IMR-90 (cell line): ENCODE results near the gene TKFC. TPM values are rescaled to one million over a fixed set of nuclear protein-coding genes. Genes with fewer than 3 reads are reported as not detected.

ENCODE experiments used
- ATAC-seq: fragments of 200-7000 bp; cut with Tn5 transposase; 2 replicates; pipeline ENCODE4 v1.9.1; 2020; ENCODE audit warnings: low read depth, mild to moderate bottlenecking, moderate library complexity
- BruUV-seq: library from RNA; stranded (reverse); fragments of 400-500 nt; replicated peaks from 2 replicates; lab custom pipeline; 2021; lab: Mats Ljungman, UMichigan
- CTCF ChIA-PET: fragments of 300-600 bp; formaldehyde crosslinking; extraction: SDS; loops from one replicate; lab custom pipeline; 2021; ENCODE audit warnings: antibody characterized with exemption; lab: Yijun Ruan, JAX
- POLR2A ChIA-PET: fragments of 300-600 bp; sonication (Branson Sonifier 250); formaldehyde crosslinking; loops from one replicate; lab custom pipeline; 2022; ENCODE audit warnings: antibody characterized with exemption; ENCODE audit not compliant: unreplicated experiment; lab: Charles Lee
- DNase-seq: peaks from one replicate; pipeline ENCODE4 v3.0.0; 2013
- H2AFZ ChIP-seq: replicated peaks from 2 replicates; pipeline ENCODE3; 2013; ENCODE audit warnings: low read length, mild to moderate bottlenecking; ENCODE audit not compliant: poor library complexity
- H2AK5ac ChIP-seq: 2 replicates; pipeline ENCODE4 v1.6.1; 2013; ENCODE audit warnings: low read depth, low read length, inconsistent platforms
- H2AK9ac ChIP-seq: replicated peaks from 2 replicates; pipeline ENCODE3; 2013; ENCODE audit warnings: mild to moderate bottlenecking, low read depth, low read length, moderate library complexity; ENCODE audit not compliant: poor library complexity
- H2BK120ac ChIP-seq: 2 replicates; pipeline ENCODE4 v1.6.1; 2013; ENCODE audit warnings: low read depth, low read length, inconsistent platforms
- H2BK15ac ChIP-seq: 3 replicates; pipeline ENCODE4 v1.6.1; 2013; ENCODE audit warnings: low read depth, low read length, inconsistent platforms
- H2BK20ac ChIP-seq: 2 replicates; pipeline ENCODE4 v1.6.1; 2013; ENCODE audit warnings: low read depth, mild to moderate bottlenecking, inconsistent platforms, low read length, moderate library complexity
- H2BK5ac ChIP-seq: 2 replicates; pipeline ENCODE4 v1.6.1; 2013; ENCODE audit warnings: mild to moderate bottlenecking, low read depth, low read length, inconsistent platforms; ENCODE audit not compliant: poor library complexity, severe bottlenecking
- H3K14ac ChIP-seq: replicated peaks from 2 replicates; pipeline ENCODE4 v1.6.1; 2013; ENCODE audit warnings: low read depth, low read length, inconsistent platforms
- H3K18ac ChIP-seq: 2 replicates; pipeline ENCODE4 v1.6.1; 2013; ENCODE audit warnings: low read depth, low read length, control low read depth
- H3K23ac ChIP-seq: 2 replicates; pipeline ENCODE4 v1.6.1; 2013; ENCODE audit warnings: low read depth, low read length, inconsistent platforms
- H3K27ac ChIP-seq: 2 replicates; pipeline ENCODE4 v1.5.1; 2013; ENCODE audit warnings: mild to moderate bottlenecking, control low read depth, low read length; ENCODE audit not compliant: insufficient read depth
- H3K27me3 ChIP-seq: 2 replicates; pipeline ENCODE4 v1.6.1; 2013; ENCODE audit warnings: low read length; ENCODE audit not compliant: control insufficient read depth, insufficient read depth
- H3K36me3 ChIP-seq: 2 replicates; pipeline ENCODE4 v1.6.1; 2013; ENCODE audit warnings: low read length, mixed read lengths; ENCODE audit not compliant: control insufficient read depth, insufficient read depth
- H3K4ac ChIP-seq: 2 replicates; pipeline ENCODE4 v1.6.1; 2013; ENCODE audit warnings: low read depth, low read length, inconsistent platforms
- H3K4me1 ChIP-seq: 2 replicates; pipeline ENCODE4 v1.6.1; 2013; ENCODE audit warnings: low read length, mixed read lengths; ENCODE audit not compliant: control insufficient read depth, insufficient read depth
- H3K4me2 ChIP-seq: 2 replicates; pipeline ENCODE4 v1.6.1; 2013; ENCODE audit warnings: low read depth, mild to moderate bottlenecking, control low read depth, low read length, moderate library complexity
- H3K4me3 ChIP-seq: 2 replicates; pipeline ENCODE4 v1.5.1; 2013; ENCODE audit warnings: low read depth, mild to moderate bottlenecking, control low read depth, low read length, moderate library complexity; ENCODE audit not compliant: insufficient read depth
- H3K56ac ChIP-seq: 2 replicates; pipeline ENCODE4 v1.6.1; 2013; ENCODE audit warnings: low read length, inconsistent platforms; ENCODE audit not compliant: insufficient read depth; ENCODE audit errors: extremely low read depth
- H3K79me1 ChIP-seq, 2 experiments: 2 replicates each; pipeline ENCODE4 v1.6.1; 2013; ENCODE audit warnings: low read length in 2 of 2, inconsistent platforms in 1 of 2, low read depth in 1 of 2
- H3K9ac ChIP-seq: 2 replicates; pipeline ENCODE4 v1.6.1; 2013; ENCODE audit warnings: low read depth, low read length, control low read depth
- H3K9me1 ChIP-seq: 2 replicates; pipeline ENCODE4 v1.6.1; 2013; ENCODE audit warnings: low read length, inconsistent platforms; ENCODE audit not compliant: insufficient read depth
- H3K9me3 ChIP-seq: 2 replicates; pipeline ENCODE4 v1.6.1; 2013; ENCODE audit warnings: low read length; ENCODE audit not compliant: control insufficient read depth, insufficient read depth
- H4K20me1 ChIP-seq: 2 replicates; pipeline ENCODE4 v1.6.1; 2013; ENCODE audit warnings: low read length, inconsistent platforms; ENCODE audit not compliant: insufficient read depth
- H4K5ac ChIP-seq: 2 replicates; pipeline ENCODE4 v1.6.1; 2013; ENCODE audit warnings: mild to moderate bottlenecking, low read depth, low read length, control low read depth
- H4K8ac ChIP-seq, 2 experiments: 2 replicates each; pipeline ENCODE4 v1.6.1; 2013; ENCODE audit warnings: low read depth in 2 of 2, low read length in 2 of 2, control low read depth in 1 of 2, inconsistent platforms in 1 of 2
- H4K91ac ChIP-seq: 2 replicates; pipeline ENCODE4 v1.6.1; 2013; ENCODE audit warnings: low read depth, low read length, inconsistent platforms; ENCODE audit not compliant: insufficient read depth
- CEBPB ChIP-seq: IDR thresholded peaks from 2 replicates; pipeline ENCODE4 v1.6.1; 2012; ENCODE audit warnings: low read depth, low read length, improper control_type of control experiment
- CHD1 ChIP-seq: IDR thresholded peaks from 2 replicates; pipeline ENCODE4 v1.6.1; 2012; ENCODE audit warnings: low read depth, low read length, improper control_type of control experiment
- MAFK ChIP-seq: IDR thresholded peaks from 2 replicates; pipeline ENCODE4 v1.6.1; 2012; ENCODE audit warnings: low read depth, low read length, improper control_type of control experiment
- MAZ ChIP-seq: IDR thresholded peaks from 2 replicates; pipeline ENCODE4 v1.6.1; 2012; ENCODE audit warnings: low read depth, mild to moderate bottlenecking, low read length, improper control_type of control experiment, moderate library complexity, borderline replicate concordance
- MXI1 ChIP-seq: IDR thresholded peaks from 2 replicates; pipeline ENCODE4 v1.6.1; 2012; ENCODE audit warnings: low read depth, mild to moderate bottlenecking, low read length, moderate library complexity, borderline replicate concordance
- NFE2L2 ChIP-seq: fragments of 150-350 bp; IDR thresholded peaks from 2 replicates; pipeline ENCODE4 v1.6.1; 2016; ENCODE audit warnings: low read depth, mild to moderate bottlenecking, low read length
- POLR2A ChIP-seq: IDR thresholded peaks from 2 replicates; pipeline ENCODE4 v1.6.1; 2012; ENCODE audit warnings: mild to moderate bottlenecking, low read depth, low read length
- RAD21 ChIP-seq: IDR thresholded peaks from 2 replicates; pipeline ENCODE4 v1.6.1; 2012; ENCODE audit warnings: low read length, improper control_type of control experiment
- RCOR1 ChIP-seq: IDR thresholded peaks from 2 replicates; pipeline ENCODE4 v1.6.1; 2012; ENCODE audit warnings: mild to moderate bottlenecking, low read length, improper control_type of control experiment; ENCODE audit not compliant: insufficient replicate concordance
- RFX5 ChIP-seq: IDR thresholded peaks from 2 replicates; pipeline ENCODE4 v1.8.0; 2012; ENCODE audit warnings: low read depth, mild to moderate bottlenecking, low read length, moderate library complexity
- SMC3 ChIP-seq: fragments of 150-350 bp; IDR thresholded peaks from 2 replicates; pipeline ENCODE4 v1.6.1; 2016; ENCODE audit warnings: low read depth, mild to moderate bottlenecking, antibody characterized with exemption, low read length, moderate library complexity
- WGBS, 2 experiments: methylation state at CpG; one replicate each; pipeline versions ENCODE4 v1.1.5 to v1.1.7; 2013; ENCODE audit warnings: missing lambda C conversion rate in 2 of 2; ENCODE audit not compliant: insufficient read length in 1 of 2; ENCODE audit errors: extremely low coverage in 2 of 2; 5-methylcytosine and 5-hydroxymethylcytosine counted together
- dilution Hi-C: fragments of 300-500 bp; cut with HindIII; formaldehyde crosslinking; loops from one replicate; pipeline ENCODE4 v1.14.3; 2018; ENCODE audit warnings: low sequenced_read_pairs; ENCODE audit not compliant: unreplicated experiment
- in situ Hi-C: fragments of 300-500 bp; cut with MboI; formaldehyde crosslinking; loops from 3 replicates; pipeline ENCODE4 v1.14.3; 2019; ENCODE audit warnings: low sequenced_read_pairs, inconsistent platforms, mixed read lengths
- intact Hi-C: fragments of 100-400 bp; cut with micrococcal nuclease; formaldehyde crosslinking; loops from 2 replicates; pipeline ENCODE4 v1.10.0; 2022
- polyA plus RNA-seq, 3 experiments: library from polyadenylated mRNA; depleted of rRNA; stranded (reverse); fragments of >200 nt; gene quantifications; 2 replicates each; pipeline ENCODE4 v1.2.3, GENCODE V29; 2012; ENCODE audit warnings: low replicate concordance in 1 of 3
- total RNA-seq: library from RNA; depleted of rRNA; stranded (reverse); fragments of >200 nt; gene quantifications from 2 replicates; pipeline ENCODE4 v1.2.3, GENCODE V29; 2012
- TF ChIP-seq, protein P1 (sequence below): fragments of 150-350 bp; IDR thresholded peaks from 2 replicates; pipeline ENCODE4 v1.6.1; 2017; ENCODE audit warnings: mild to moderate bottlenecking, antibody characterized with exemption, low read length, low read depth
- TF ChIP-seq, protein P2 (sequence below): conservative IDR thresholded peaks from 2 replicates; pipeline ENCODE4 v1.5.1; 2012; ENCODE audit warnings: mild to moderate bottlenecking, low read depth, low read length, improper control_type of control experiment
- TF ChIP-seq, protein P3 (sequence below): fragments of 150-350 bp; IDR thresholded peaks from 2 replicates; pipeline ENCODE4 v1.6.1; 2016; ENCODE audit warnings: low read depth, mild to moderate bottlenecking, low read length, moderate library complexity, borderline replicate concordance

Gene TKFC
- total and polyA plus RNA-seq, 2 of the 4 experiments (the other 2 are of a cell fraction), result 10.4 to 30.8 TPM

DNA sequence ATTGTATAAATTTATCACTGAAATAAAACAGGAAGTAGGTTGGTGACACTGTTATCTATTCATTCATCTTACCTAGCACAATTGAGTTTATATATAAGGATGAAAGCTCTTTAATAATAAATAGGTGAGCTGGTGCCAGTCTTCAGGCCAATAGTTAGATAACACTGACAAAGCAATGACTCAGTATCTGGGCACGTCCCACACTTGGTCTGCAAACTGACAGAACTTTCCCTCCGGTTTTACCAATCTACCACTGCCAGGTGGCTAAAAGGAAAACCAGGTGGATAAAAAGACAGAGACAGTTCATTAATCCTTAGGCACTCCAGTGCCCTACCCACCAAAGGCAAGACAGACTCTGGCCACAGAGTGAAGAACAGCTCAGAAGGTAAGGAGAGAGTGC, 17.8 kb upstream of the TKFC start:
- Histone ChIP-seq H2AK9ac (no peak overlapping the region), H2AFZ (no peak overlapping the region), H3K23ac (no peak overlapping the region), H3K9ac (no peak overlapping the region), H3K9me3 (no peaks in the 10 kb centered on the region), H4K20me1 (peaks cover 8% of the 10 kb centered on the region), H3K56ac (no peak overlapping the region), H4K5ac (no peak overlapping the region), H3K27me3 (no peaks in the 10 kb centered on the region), H3K18ac (no peak overlapping the region), H3K4me1 (no peaks in the 10 kb centered on the region), H2BK5ac (no peak overlapping the region), H3K4ac (no peak overlapping the region), H3K4me3 (no peak overlapping the region), H2BK20ac (no peak overlapping the region), H3K36me3 (peaks cover 64% of the 10 kb centered on the region), H3K9me1 (peaks cover 3% of the 10 kb centered on the region; the same call in 1 of the 2 replicates), H2BK15ac (no peak overlapping the region), H3K79me1 (peaks cover 12 to 17% of the 10 kb centered on the region in 2 experiments; a peak in 3 of 4 replicates), H3K27ac (no peak overlapping the region), H3K14ac (no peak overlapping the region), H3K4me2 (no peak overlapping the region), H4K91ac (no peak overlapping the region), H4K8ac (no peak overlapping the region), H2BK120ac (no peak overlapping the region), H2AK5ac (no peak overlapping the region)
- POLR2A ChIA-PET, result interaction anchor here (0.5 kb wide), 1 partner anchor 10 kb away, joined by 4 read pairs; no protein-coding TSS in a partner anchor
- CTCF ChIA-PET, result interaction anchor here (0.9 to 1.2 kb wide), 2 partner anchors 10 to 81 kb away, joined by 3 read pairs; no protein-coding TSS in a partner anchor
- DNase-seq (no peak), ATAC-seq (no peak)
- TF ChIP-seq, protein P1, sequence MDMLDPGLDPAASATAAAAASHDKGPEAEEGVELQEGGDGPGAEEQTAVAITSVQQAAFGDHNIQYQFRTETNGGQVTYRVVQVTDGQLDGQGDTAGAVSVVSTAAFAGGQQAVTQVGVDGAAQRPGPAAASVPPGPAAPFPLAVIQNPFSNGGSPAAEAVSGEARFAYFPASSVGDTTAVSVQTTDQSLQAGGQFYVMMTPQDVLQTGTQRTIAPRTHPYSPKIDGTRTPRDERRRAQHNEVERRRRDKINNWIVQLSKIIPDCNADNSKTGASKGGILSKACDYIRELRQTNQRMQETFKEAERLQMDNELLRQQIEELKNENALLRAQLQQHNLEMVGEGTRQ, result no peak
- TF ChIP-seq POLR2A (no peak), CEBPB (no peak), MAFK (no peak), MXI1 (no peak), NFE2L2 (no peak), RFX5 (no peak), MAZ (no peak), CHD1 (no peak), SMC3 (no peak), RCOR1 (no peak), RAD21 (no peak)
- TF ChIP-seq, protein P2, sequence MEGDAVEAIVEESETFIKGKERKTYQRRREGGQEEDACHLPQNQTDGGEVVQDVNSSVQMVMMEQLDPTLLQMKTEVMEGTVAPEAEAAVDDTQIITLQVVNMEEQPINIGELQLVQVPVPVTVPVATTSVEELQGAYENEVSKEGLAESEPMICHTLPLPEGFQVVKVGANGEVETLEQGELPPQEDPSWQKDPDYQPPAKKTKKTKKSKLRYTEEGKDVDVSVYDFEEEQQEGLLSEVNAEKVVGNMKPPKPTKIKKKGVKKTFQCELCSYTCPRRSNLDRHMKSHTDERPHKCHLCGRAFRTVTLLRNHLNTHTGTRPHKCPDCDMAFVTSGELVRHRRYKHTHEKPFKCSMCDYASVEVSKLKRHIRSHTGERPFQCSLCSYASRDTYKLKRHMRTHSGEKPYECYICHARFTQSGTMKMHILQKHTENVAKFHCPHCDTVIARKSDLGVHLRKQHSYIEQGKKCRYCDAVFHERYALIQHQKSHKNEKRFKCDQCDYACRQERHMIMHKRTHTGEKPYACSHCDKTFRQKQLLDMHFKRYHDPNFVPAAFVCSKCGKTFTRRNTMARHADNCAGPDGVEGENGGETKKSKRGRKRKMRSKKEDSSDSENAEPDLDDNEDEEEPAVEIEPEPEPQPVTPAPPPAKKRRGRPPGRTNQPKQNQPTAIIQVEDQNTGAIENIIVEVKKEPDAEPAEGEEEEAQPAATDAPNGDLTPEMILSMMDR, result no peak
- TF ChIP-seq, protein P3, sequence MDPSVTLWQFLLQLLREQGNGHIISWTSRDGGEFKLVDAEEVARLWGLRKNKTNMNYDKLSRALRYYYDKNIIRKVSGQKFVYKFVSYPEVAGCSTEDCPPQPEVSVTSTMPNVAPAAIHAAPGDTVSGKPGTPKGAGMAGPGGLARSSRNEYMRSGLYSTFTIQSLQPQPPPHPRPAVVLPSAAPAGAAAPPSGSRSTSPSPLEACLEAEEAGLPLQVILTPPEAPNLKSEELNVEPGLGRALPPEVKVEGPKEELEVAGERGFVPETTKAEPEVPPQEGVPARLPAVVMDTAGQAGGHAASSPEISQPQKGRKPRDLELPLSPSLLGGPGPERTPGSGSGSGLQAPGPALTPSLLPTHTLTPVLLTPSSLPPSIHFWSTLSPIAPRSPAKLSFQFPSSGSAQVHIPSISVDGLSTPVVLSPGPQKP, result no peak
- no CpG with 5 or more reads among the region's 2 CpGs for WGBS, 2 experiments
- intact Hi-C loops (no loop called here), dilution Hi-C loops (no loop called here), in situ Hi-C loops (loop anchor here (25.0 kb wide), 1 partner anchor 1703 kb away; the partner anchor contains the start of gene OSBP)
- BruUV-seq, result no TSS peak
